Ammon's horn (tissue), 1 donor: Measurements from ENCODE around the gene TXNL4A.

Source experiments
- DNase-seq: peaks from one replicate; pipeline ENCODE4 v3.0.0-alpha.2; 2016; ENCODE audit warnings: low spot score

TXNL4A gene

DNA sequence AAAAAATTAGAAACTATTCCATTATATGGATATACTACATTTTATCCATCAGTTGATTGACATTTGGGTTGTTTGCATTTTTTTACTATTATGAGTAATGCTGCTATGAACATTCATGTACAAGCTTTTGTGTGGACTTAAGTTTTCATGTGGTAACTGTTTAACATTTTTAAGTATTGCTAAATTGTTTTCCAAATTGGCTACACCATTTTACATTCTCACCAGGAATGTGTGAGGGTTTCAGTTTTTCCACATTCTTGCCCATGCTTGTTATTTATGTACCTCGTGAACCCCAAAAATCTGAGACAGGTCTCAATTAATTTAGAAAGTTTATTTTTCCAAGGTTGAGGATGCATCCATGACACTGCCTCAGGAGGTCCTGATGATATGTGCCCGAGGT lies 3.1 kb upstream of the TXNL4A start:
- DNase-seq: no peak

GRCh38 chr18:79989195-79989497 lies 783 bp upstream of the TXNL4A start:
- no peak for DNase-seq

DNA sequence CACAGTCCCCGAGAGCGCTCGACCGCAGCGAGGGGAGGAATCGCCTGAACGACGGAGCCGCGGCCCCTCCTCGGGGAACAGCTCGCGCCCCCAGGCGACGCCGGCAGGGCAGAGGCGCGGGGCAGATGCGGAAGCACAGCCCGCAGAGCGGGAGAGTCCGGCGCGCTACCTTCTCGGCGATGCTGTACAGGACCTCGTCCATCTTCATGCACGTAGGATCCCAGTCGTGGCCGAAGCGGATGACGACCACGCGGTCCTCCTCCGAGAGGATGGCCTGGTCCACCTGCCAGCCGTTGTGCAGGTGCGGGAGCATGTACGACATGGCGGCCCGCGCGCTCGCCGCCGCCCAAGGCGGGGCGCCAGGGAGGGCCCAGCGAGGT lies 302 bp downstream of the TXNL4A start:
- peak; percentile 65 for DNase-seq

- no peak for DNase-seq
Observed at GRCh38 chr18:79987566-79987965, 797 bp downstream of the TXNL4A start.

DNA sequence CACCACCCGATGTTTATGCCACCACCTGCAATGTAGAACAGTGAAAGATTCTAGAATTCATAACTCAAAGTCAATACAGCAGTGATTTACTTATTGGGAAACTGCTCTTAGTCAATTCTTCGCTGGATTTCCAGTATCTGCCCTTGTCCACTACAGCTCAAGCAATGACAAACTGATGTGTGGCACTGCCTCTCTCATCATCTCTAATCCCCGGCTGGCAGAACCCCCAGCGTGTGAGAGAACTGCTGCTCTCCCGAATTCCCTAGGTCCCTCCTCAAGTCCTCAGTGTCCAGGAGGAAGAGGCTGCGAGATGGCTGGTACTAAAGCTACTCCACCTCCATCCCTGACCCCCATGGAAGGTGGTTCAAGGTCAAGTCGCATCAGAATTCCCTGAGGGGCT lies 1.6 kb downstream of the TXNL4A start:
- DNase-seq: no peak

- no peak for DNase-seq
Observed at GRCh38 chr18:79985172-79985571, 3.2 kb downstream of the TXNL4A start.

- DNase-seq: no peak
Observed at GRCh38 chr18:79983793-79984192, 4.6 kb downstream of the TXNL4A start.

- no peak for DNase-seq
Observed at GRCh38 chr18:79983253-79983652, 5.1 kb downstream of the TXNL4A start.

DNA sequence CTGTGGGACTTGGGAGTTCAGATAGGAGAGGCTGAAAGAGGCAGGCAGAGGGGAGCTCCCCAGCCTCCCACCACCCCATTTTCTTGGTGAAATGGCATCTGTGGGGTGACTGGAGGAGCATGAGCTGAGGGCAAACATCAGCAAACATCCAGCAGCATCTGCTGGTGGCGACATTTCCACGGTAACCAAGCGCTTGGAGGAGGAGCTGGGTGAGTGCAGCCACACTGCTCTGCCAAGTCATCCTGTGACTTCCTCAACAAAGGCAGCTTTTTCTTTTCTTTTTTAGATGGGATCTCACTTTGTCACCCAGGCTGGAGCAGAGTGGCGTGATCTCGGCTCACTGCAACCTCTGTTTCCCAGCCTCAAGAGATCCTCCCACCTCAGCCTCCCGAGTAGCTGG lies 5.6 kb downstream of the TXNL4A start:
- peak; percentile 79 for DNase-seq

- DNase-seq: no peak
Observed at GRCh38 chr18:79980585-79980984, 7.8 kb downstream of the TXNL4A start.

DNA sequence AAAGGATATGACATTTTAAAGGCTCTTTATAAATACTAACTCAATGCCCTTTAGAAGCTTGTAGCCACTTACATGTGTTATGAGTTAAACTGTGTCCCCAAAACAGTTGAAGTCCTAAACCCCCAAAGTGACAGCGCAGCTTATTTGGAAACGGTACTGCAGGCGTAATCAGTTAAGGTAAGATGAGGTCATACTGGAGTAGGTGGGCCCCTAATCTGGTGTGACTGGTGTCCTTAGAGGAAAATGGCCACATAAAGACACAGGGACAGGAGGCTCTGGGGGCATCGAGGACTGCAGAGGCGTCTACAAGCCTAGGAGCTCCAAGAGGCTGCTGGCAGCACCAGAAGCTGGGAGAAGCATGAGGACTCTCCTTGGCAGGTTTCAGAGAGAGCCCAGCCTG lies 8.5 kb downstream of the TXNL4A start:
- DNase-seq: no peak

GRCh38 chr18:79975985-79976680 lies 12.2 kb downstream of the TXNL4A start:
- no peak for DNase-seq

GRCh38 chr18:79975043-79975442 lies 13.3 kb downstream of the TXNL4A start:
- DNase-seq: no peak

GRCh38 chr18:79974025-79974654 lies 14.2 kb downstream of the TXNL4A start:
- no peak for DNase-seq

- DNase-seq: no peak
Observed at GRCh38 chr18:79973517-79973916, 14.8 kb downstream of the TXNL4A start.

GRCh38 chr18:79972720-79973119 lies 15.6 kb downstream of the TXNL4A start:
- no peak for DNase-seq

DNA sequence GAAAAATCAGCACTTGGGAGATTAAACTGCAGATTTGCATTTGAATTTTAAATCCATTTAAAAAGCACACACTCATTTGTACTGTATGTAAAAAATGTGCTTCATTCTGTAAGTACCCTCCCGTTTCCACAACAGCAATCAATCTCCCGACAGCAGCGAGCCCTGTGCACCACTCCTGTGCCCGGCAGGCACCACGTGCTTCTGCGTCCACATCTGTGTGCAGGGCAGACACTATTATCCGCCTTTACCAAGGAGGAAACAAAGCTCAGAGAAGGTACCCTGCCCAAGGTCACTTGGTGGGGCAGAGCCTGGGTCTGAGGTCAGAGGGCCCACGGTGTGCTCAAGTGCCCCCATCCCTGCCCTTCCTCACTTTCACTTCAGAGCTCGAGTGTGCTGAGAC lies 16.4 kb downstream of the TXNL4A start:
- DNase-seq: no peak

- DNase-seq: no peak
Observed at GRCh38 chr18:79971211-79971952, 17.0 kb downstream of the TXNL4A start.

DNA sequence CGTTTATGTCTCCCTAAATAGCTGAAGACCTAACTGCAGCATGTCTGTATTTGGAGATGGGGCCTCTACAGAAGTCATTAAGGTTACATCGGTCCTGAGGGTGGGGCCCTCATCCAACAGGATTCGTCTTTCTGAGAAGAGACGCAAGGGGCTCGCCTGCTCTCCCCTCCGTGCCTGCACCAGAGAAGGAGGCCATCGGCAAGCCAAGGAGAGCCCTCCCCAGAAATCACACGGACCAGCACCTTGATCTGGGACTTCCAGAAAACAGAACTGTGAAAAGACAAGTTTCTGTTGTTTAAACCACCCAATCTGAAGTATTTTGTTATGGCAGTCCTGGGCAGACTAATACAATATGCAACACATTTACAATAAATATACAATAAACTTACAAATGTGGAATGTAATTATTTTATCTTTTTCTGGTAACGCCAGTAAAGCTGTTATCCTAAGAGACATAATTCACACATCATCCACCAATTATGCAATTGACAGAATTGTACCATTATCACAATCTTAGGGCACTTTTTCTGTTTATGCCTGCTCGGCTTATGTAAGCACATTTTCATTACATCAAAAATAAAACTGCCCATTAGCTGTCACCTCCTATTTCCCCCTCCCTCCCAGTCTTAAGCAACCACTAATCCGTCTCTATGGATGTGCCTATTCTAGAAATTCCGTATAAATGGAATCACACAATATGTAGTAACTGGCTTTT lies 17.8 kb downstream of the TXNL4A start:
- DNase-seq: no peak

DNA sequence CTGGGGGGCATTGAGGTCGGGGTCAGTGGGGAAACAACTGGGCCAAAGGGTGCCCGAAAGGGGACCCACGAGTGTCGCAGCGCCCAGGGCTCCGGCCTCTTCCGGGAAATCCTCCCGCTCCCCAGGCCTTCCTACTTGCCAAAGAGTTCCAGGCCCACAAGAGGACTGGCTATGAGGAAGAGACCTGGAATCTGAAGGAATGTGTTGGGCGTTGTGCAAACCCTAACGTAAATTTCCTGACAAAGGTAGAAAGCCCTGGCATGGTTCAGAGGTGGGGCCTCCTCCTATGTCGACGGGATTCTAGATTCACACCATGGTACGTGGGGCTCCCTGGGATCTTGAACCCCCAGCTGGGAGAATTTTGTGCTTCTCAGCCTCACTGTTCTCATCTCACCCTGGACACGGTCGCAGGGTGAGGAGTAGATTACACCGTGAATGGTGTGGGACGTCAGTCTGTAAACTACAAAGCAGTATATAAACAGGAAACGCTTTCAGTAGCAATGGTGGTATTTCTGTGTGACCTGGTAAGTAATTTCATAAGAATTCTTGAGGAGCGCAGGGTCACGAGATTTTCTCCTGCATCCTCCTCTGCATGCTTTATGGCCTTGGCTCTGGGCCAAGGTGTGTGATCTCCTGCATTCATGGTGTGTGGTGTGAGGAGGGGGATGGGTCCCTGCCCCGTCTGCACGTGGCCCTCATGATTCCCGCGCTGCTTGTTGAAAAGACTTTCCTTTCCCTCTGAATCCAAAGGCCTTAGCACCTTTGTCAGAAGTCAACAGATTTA lies 23.1 kb downstream of the TXNL4A start:
- no peak for DNase-seq

DNA sequence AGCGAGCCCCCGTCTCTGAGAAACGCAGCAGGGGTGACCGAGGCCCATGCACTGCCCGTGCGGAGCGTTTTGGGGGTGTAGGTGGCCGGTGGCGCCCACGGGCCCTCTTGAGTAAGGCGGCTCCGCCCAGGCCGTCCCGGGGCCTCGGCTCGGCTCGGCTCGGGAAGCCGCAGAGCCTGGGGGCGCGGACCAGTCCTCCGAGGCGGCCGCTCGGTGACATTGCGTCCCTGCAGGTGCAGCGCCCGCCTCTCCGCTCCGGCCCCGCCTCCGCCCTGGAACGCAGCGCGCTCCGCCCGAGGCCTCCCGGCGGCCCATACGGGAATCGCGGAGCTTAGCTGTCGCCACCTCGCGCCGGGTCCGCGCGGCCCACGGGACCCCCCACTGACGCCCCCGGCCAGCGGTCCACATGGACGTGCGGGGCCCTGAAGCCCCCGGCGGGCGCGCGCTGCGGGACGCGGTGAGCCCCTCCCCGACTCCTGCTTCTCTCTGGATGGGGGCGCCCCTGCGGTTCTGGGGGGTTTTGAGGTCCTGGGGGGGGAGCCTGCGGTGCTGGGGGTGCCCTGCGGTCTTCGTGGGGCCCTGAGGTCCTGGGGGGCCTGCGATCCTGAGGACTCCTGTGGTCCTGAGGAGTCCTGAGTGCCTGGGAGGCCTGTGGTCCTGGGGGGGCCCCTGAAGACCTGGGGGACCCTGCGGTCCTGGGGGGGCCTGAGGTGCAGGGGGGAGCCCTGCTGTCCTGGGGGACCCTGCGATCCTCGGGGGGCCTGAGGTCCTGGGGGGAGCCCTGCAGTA lies 23.8 kb downstream of the TXNL4A start, which contains the start of gene HSBP1L1:
Gene HSBP1L1 (plus strand): TSS at position 314 of the 789 bp plus-strand sequence. CDS start 93 bp downstream, at position 407.
- peak; percentile 50 for DNase-seq
